H9 (cell line): ENCODE measurements around the gene BAIAP2L1. TPM values are rescaled to one million over a fixed set of nuclear protein-coding genes. Genes with fewer than 3 reads are reported as not detected.

Experiments
- DNase-seq: peaks from one replicate; pipeline ENCODE4 v3.0.0-alpha.2; 2017
- H2AFZ ChIP-seq: one replicate; pipeline ENCODE4 v1.6.1; 2013; ENCODE audit warnings: mild to moderate bottlenecking, low read length, control low read depth, moderate library complexity
- H2AK5ac ChIP-seq: 2 replicates; pipeline ENCODE4 v1.6.1; 2013; ENCODE audit warnings: low read length, control low read depth, mixed read lengths; ENCODE audit not compliant: insufficient read length
- H2BK120ac ChIP-seq: one replicate; pipeline ENCODE4 v1.6.1; 2013; ENCODE audit warnings: low read depth, mild to moderate bottlenecking, low read length, control low read depth, inconsistent platforms; ENCODE audit not compliant: poor library complexity, severe bottlenecking
- H2BK12ac ChIP-seq: 2 replicates; pipeline ENCODE4 v1.6.1; 2013; ENCODE audit warnings: low read length, control low read depth, mixed read lengths, low read depth; ENCODE audit not compliant: insufficient read length
- H2BK15ac ChIP-seq: 2 replicates; pipeline ENCODE4 v1.6.1; 2013; ENCODE audit warnings: low read depth, low read length, control low read depth
- H2BK20ac ChIP-seq: one replicate; pipeline ENCODE4 v1.6.1; 2013; ENCODE audit warnings: low read depth, mild to moderate bottlenecking, low read length, control low read depth, inconsistent platforms; ENCODE audit not compliant: poor library complexity, severe bottlenecking
- H2BK5ac ChIP-seq: 2 replicates; pipeline ENCODE4 v1.6.1; 2013; ENCODE audit warnings: low read length, control low read depth, mixed read lengths; ENCODE audit not compliant: insufficient read length
- H3K14ac ChIP-seq: 2 replicates; pipeline ENCODE4 v1.6.1; 2013; ENCODE audit warnings: low read length, control low read depth; ENCODE audit not compliant: insufficient read depth
- H3K18ac ChIP-seq: 2 replicates; pipeline ENCODE4 v1.6.1; 2013; ENCODE audit warnings: low read depth, mild to moderate bottlenecking, mixed read lengths, low read length, control low read depth; ENCODE audit not compliant: insufficient read length
- H3K23ac ChIP-seq: 2 replicates; pipeline ENCODE4 v1.6.1; 2013; ENCODE audit warnings: low read length, control low read depth, mixed read lengths, low read depth; ENCODE audit not compliant: insufficient read length
- H3K23me2 ChIP-seq: 2 replicates; pipeline ENCODE4 v1.6.1; 2013; ENCODE audit warnings: low read depth, mild to moderate bottlenecking, mixed read lengths, low read length, control low read depth; ENCODE audit not compliant: insufficient read length, poor library complexity, severe bottlenecking
- H3K27ac ChIP-seq: 2 replicates; pipeline ENCODE4 v1.5.1; 2013; ENCODE audit warnings: low read length, control low read depth, mixed read lengths, low read depth; ENCODE audit not compliant: insufficient read length
- H3K27me3 ChIP-seq: 2 replicates; pipeline ENCODE4 v1.6.1; 2013; ENCODE audit warnings: low read length, control low read depth, inconsistent platforms; ENCODE audit not compliant: insufficient read depth
- H3K4ac ChIP-seq: 2 replicates; pipeline ENCODE4 v1.6.1; 2013; ENCODE audit warnings: low read depth, mild to moderate bottlenecking, control low read depth, inconsistent platforms, low read length, moderate library complexity
- H3K4me1 ChIP-seq: 2 replicates; pipeline ENCODE4 v1.6.1; 2013; ENCODE audit warnings: low read length, control low read depth, inconsistent platforms; ENCODE audit not compliant: insufficient read depth
- H3K4me2 ChIP-seq: 2 replicates; pipeline ENCODE4 v1.6.1; 2013; ENCODE audit warnings: low read length, control low read depth, mixed read lengths; ENCODE audit not compliant: insufficient read length, insufficient read depth
- H3K56ac ChIP-seq: 2 replicates; pipeline ENCODE4 v1.6.1; 2013; ENCODE audit warnings: low read depth, mild to moderate bottlenecking, mixed read lengths, low read length, control low read depth; ENCODE audit not compliant: insufficient read length
- H3K79me1 ChIP-seq: 2 replicates; pipeline ENCODE4 v1.6.1; 2013; ENCODE audit warnings: low read depth, mild to moderate bottlenecking, moderate library complexity, low read length, control low read depth, inconsistent platforms; ENCODE audit not compliant: insufficient read depth, poor library complexity, severe bottlenecking
- H3K79me2 ChIP-seq: 2 replicates; pipeline ENCODE4 v1.6.1; 2013; ENCODE audit warnings: low read length, control low read depth, inconsistent platforms; ENCODE audit not compliant: insufficient read depth
- H3K9ac ChIP-seq: 2 replicates; pipeline ENCODE4 v1.6.1; 2013; ENCODE audit warnings: low read length, control low read depth, mixed read lengths; ENCODE audit not compliant: insufficient read length; ENCODE audit errors: extremely low read depth
- H3K9me3 ChIP-seq: one replicate; pipeline ENCODE4 v1.6.1; 2013; ENCODE audit warnings: low read depth, low read length, inconsistent platforms; ENCODE audit not compliant: control insufficient read depth
- H3T11ph ChIP-seq: one replicate; pipeline ENCODE4 v1.6.1; 2013; ENCODE audit warnings: mild to moderate bottlenecking, low read length, control low read depth, inconsistent platforms
- H4K20me1 ChIP-seq: one replicate; pipeline ENCODE4 v1.6.1; 2013; ENCODE audit not compliant: control insufficient read depth, insufficient read length, insufficient read depth
- H4K5ac ChIP-seq: 2 replicates; pipeline ENCODE4 v1.6.1; 2013; ENCODE audit warnings: low read depth, mild to moderate bottlenecking, mixed read lengths, low read length, control low read depth; ENCODE audit not compliant: insufficient read length
- H4K8ac ChIP-seq: replicated peaks from 2 replicates; pipeline ENCODE4 v1.6.1; 2013; ENCODE audit warnings: low read length, control low read depth, mixed read lengths, low read depth; ENCODE audit not compliant: insufficient read length
- H4K91ac ChIP-seq: 2 replicates; pipeline ENCODE4 v1.6.1; 2013; ENCODE audit warnings: low read depth, mild to moderate bottlenecking, moderate library complexity, mixed read lengths, low read length, control low read depth; ENCODE audit not compliant: insufficient read length
- H3K27ac Mint-ChIP-seq, 3 experiments: 2 replicates in 2 of 3; 3 replicates in 1 of 3; pipeline ENCODE4 v1.8.0; 2020 to 2021; ENCODE audit warnings: mixed read lengths in 3 of 3, mild to moderate bottlenecking in 1 of 3, moderate library complexity in 1 of 3
- H3K27me3 Mint-ChIP-seq: 2 replicates; pipeline ENCODE4 v1.8.0; 2021; ENCODE audit warnings: low read depth, mild to moderate bottlenecking, moderate library complexity, mixed read lengths
- H3K36me3 Mint-ChIP-seq, 3 experiments: 2 replicates in 2 of 3; 3 replicates in 1 of 3; pipeline ENCODE4 v1.8.0; 2020 to 2021; ENCODE audit warnings: low read depth in 3 of 3, mixed read lengths in 3 of 3; ENCODE audit not compliant: insufficient read depth in 1 of 3
- H3K4me1 Mint-ChIP-seq, 2 experiments: 2 replicates each; pipeline ENCODE4 v1.8.0; 2020; ENCODE audit warnings: mixed read lengths in 2 of 2
- H3K4me3 Mint-ChIP-seq, 2 experiments: 2 replicates in 1 of 2; 3 replicates in 1 of 2; pipeline ENCODE4 v1.8.0; 2020 to 2021; ENCODE audit warnings: mild to moderate bottlenecking in 2 of 2, mixed read lengths in 2 of 2, moderate library complexity in 1 of 2
- H3K9me3 Mint-ChIP-seq, 2 experiments: 2 replicates in 1 of 2; 3 replicates in 1 of 2; pipeline ENCODE4 v1.8.0; 2020; ENCODE audit warnings: mild to moderate bottlenecking in 2 of 2, mixed read lengths in 2 of 2, moderate library complexity in 1 of 2
- WGBS: extraction: QIAGEN DNeasy Blood & Tissue Kit; methylation state at CpG from one replicate; pipeline ENCODE4 v1.1.7; 2013; ENCODE audit warnings: missing lambda C conversion rate, low lambda C conversion rate, mixed read lengths; ENCODE audit not compliant: insufficient read length; ENCODE audit errors: extremely low coverage; 5-methylcytosine and 5-hydroxymethylcytosine counted together
- total RNA-seq: library from RNA; stranded (reverse); gene quantifications from 2 replicates; pipeline ENCODE4 v1.2.1, GENCODE V29; 2021
- TF ChIP-seq, protein P1 (sequence below): fragments of 200-600 bp; sonication (generic); conservative IDR thresholded peaks from 3 replicates; pipeline ENCODE4 v1.8.0; 2021; ENCODE audit warnings: antibody characterized with exemption, mild to moderate bottlenecking

The BAIAP2L1 gene
- total RNA-seq, 1 experiment from 2014 or later, result 25.9 TPM

DNA sequence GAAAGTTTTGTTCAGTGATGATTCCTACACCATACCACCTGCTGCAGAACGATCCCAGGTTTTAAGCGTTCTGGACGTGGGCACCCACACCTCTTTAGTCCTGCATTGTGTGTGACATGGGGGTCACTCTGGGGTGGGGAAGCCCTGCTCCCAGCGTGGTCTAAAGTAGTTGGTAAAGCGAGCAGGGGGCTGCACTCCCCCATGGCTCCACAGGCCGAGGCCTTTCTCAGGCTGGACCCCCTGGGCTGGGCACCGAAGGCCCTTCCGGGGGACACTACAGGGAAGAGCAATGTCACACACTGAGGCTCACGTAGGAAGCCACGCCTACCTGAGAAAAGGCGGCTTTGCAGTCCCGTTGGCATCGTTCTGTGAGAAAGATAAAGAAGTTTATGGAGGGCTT lies 107.1 kb downstream of the BAIAP2L1 start:
- Histone ChIP-seq H4K8ac (no peak overlapping the region), H3K4me2 (no peak overlapping the region), H3K4me1 (no peaks in the 10 kb centered on the region), H3K4ac (no peak overlapping the region), H2BK15ac (no peak overlapping the region), H3K79me1 (no peaks in the 10 kb centered on the region), H3K27me3 (no peaks in the 10 kb centered on the region), H3K79me2 (no peaks in the 10 kb centered on the region), H3K23ac (no peak overlapping the region), H2BK5ac (no peak overlapping the region), H3K18ac (no peak overlapping the region), H3K9ac (no peak overlapping the region), H2BK20ac (no peak overlapping the region), H2AK5ac (no peak overlapping the region), H3K23me2 (no peaks in the 10 kb centered on the region), H3K56ac (no peak overlapping the region), H3K9me3 (no peaks in the 10 kb centered on the region), H2BK12ac (no peak overlapping the region), H3T11ph (no peak overlapping the region), H4K20me1 (no peaks in the 10 kb centered on the region), H3K27ac (no peak overlapping the region), H4K91ac (no peak overlapping the region), H3K14ac (no peak overlapping the region), H2AFZ (no peak overlapping the region), H2BK120ac (no peak overlapping the region), H4K5ac (no peak overlapping the region)
- no peak overlapping the region for H3K4me3 Mint-ChIP-seq
- TF ChIP-seq, protein P1, sequence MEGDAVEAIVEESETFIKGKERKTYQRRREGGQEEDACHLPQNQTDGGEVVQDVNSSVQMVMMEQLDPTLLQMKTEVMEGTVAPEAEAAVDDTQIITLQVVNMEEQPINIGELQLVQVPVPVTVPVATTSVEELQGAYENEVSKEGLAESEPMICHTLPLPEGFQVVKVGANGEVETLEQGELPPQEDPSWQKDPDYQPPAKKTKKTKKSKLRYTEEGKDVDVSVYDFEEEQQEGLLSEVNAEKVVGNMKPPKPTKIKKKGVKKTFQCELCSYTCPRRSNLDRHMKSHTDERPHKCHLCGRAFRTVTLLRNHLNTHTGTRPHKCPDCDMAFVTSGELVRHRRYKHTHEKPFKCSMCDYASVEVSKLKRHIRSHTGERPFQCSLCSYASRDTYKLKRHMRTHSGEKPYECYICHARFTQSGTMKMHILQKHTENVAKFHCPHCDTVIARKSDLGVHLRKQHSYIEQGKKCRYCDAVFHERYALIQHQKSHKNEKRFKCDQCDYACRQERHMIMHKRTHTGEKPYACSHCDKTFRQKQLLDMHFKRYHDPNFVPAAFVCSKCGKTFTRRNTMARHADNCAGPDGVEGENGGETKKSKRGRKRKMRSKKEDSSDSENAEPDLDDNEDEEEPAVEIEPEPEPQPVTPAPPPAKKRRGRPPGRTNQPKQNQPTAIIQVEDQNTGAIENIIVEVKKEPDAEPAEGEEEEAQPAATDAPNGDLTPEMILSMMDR, result no peak
- WGBS, result no CpG with 5 or more reads among the region's 13 CpGs
- peaks cover 16 to 22% of the 10 kb centered on the region in 2 experiments for H3K4me1 Mint-ChIP-seq
- H3K27ac Mint-ChIP-seq, result no peak overlapping the region
- H3K9me3 Mint-ChIP-seq, result no peaks in the 10 kb centered on the region
- no peaks in the 10 kb centered on the region for H3K27me3 Mint-ChIP-seq
- DNase-seq, result no peak
- peaks cover 10 to 54% (median 44%) of the 10 kb centered on the region in 3 experiments; a peak in 6 of 7 replicates for H3K36me3 Mint-ChIP-seq
